GM12865 (cell line): ENCODE data around the gene ERCC4.
"Not testable (repeated sequence)": the region's sequence is repeated elsewhere in the genome, so short reads cannot be mapped to it uniquely, and the experiment has no call there.

Experiments
- DNase-seq: peaks from one replicate; pipeline ENCODE4 v3.0.0; 2010; ENCODE audit warnings: low read depth
- H3K4me3 ChIP-seq: 2 replicates; pipeline ENCODE4 v1.5.1; 2011; ENCODE audit warnings: mild to moderate bottlenecking, low read depth, low read length, control low read depth
- CTCF ChIP-seq: IDR thresholded peaks from 2 replicates; pipeline ENCODE4 v1.5.1; 2011; ENCODE audit warnings: low read length, control low read depth, low read depth, inconsistent platforms; ENCODE audit not compliant: insufficient read depth; ENCODE audit errors: missing control alignments

The ERCC4 gene

DNA sequence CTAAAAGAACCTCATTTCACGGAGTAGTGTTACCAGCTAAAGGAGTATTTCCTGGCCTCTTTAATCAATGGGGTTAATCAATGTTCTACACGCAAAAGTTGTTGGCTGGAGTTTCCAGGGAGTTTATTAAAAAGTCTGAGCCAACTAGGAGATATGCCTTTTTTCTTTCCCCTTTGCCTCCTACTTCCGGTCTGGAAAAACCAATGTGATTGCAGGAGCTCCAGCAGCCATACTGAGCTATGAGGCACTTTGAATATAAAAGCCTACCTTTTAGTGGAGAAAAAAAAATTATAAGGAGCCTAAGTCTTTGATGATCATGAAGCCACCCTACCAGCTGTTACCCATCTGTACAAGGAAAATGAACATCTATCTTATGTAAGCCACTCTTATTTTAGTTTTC, 17.9 kb upstream of the ERCC4 start:
- no peak for TF ChIP-seq CTCF
- no peak for DNase-seq
- H3K4me3 ChIP-seq, result no peak overlapping the region

DNA sequence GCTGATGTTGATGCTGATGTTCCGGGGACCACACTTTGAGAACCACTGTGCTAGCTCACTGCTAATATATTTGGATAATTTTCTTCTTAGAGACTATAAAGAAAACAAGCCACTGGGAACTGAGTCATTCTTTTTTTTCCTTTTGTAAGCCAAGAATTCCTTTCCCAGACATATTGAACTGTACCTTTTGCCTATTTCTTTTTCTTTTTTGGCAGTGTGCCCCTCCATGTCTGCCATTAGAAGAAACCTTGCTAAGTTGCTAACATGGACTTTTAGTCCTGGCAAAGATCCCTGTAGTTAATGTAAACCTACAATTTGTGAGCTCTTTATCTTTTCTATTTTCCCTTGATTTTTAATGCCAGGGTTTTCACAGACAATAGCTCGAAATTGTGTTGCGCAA, 17.3 kb upstream of the ERCC4 start:
- no peak for TF ChIP-seq CTCF
- no peak overlapping the region for H3K4me3 ChIP-seq
- no peak for DNase-seq

DNA sequence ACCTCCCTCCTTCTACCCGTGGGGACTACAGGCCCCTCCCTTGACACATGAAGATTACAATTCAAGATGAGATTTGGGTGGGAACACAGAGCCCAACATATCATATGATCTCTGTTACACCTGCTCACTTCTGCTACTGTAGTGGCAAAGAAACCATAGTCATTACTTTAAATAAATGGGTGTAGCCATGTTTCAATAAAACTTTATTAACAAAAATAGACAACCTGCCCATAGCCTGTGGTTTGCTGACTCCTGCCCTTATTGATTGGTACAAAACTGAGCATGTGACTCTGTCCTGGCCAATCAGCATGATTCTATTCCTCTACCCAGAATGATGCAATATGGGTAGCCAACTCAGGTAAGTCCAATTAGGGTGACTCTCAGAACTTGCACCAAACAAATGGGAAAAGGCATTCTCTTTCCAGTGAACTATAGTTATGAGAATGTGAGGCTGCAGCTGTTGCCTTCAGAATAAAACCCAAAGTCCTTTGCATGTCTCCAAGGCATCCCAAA, 15.7 kb upstream of the ERCC4 start:
- DNase-seq, result no peak
- no peak overlapping the region for H3K4me3 ChIP-seq
- no peak for TF ChIP-seq CTCF

GRCh38 chr16:13904822-13905221, 15.1 kb upstream of the ERCC4 start:
- TF ChIP-seq CTCF, result peak; percentile 34
- DNase-seq, result peak; percentile 58
- H3K4me3 ChIP-seq, result not testable (repeated sequence)

GRCh38 chr16:13906168-13907089, 13.5 kb upstream of the ERCC4 start:
- TF ChIP-seq CTCF, result no peak
- no peak for DNase-seq
- no peak overlapping the region for H3K4me3 ChIP-seq

DNA sequence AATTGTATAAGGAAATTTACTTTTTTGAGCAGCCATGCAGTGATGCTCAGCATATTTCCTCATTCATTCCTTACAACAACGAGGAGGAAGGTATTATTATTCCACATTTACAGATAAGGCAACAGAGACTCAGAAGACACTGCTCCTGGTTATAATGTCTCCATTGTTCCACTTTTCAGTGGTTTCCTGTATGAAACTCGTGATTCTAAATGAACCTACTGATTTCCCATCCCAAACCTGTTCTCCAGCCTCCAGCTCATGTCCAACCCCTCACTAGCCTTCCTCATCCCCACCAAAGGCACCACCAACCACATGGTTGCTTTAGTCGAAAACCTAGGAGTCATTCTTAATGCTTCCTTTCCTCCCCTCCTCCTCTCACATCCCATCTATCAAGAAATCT, 12.5 kb upstream of the ERCC4 start:
- H3K4me3 ChIP-seq, result no peak overlapping the region
- TF ChIP-seq CTCF, result no peak
- no peak for DNase-seq

DNA sequence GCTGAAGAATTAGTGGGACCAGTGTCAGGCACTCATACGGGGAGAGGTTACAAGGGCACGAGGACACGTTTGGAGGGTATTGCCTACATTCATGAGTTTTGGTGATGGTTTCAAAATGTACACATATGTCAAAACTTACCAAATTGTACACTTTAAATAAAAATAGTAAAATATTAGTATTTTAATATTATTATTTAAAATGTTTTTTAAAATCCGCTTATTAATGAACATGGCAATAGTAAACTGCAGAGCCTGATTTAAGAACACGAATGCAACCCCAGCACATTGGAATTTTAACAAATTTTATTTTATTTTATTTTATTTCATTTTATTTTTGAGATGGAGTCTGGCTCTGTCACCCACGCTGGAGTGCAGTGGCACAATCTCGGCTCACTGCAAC, 10.9 kb upstream of the ERCC4 start:
- DNase-seq, result no peak
- no peak overlapping the region for H3K4me3 ChIP-seq
- TF ChIP-seq CTCF, result no peak
